GM21576 (cell line): ENCODE results near the gene SORCS3.

ENCODE experiments used
- ATAC-seq: cut with Tn5 transposase; IDR thresholded peaks from one replicate; pipeline ENCODE4 v1.9.1; 2021; ENCODE audit warnings: mild to moderate bottlenecking, moderate library complexity; ENCODE audit not compliant: unreplicated experiment

SORCS3 gene

GRCh38 chr10:104641187-104641936 lies at the start of gene SORCS3:
Gene SORCS3 (plus strand): TSS chr10:104641290.
- ATAC-seq: no peak

GRCh38 chr10:104591441-104591840 lies 49.6 kb upstream of the SORCS3 start:
- no peak for ATAC-seq

- no peak for ATAC-seq
Measured at GRCh38 chr10:104601166-104601565, 39.9 kb upstream of the SORCS3 start.

GRCh38 chr10:104608091-104608828 lies 32.8 kb upstream of the SORCS3 start:
- ATAC-seq: no peak

- no peak for ATAC-seq
Measured at GRCh38 chr10:104612571-104613205, 28.4 kb upstream of the SORCS3 start.

GRCh38 chr10:104613406-104613805 lies 27.7 kb upstream of the SORCS3 start:
- no peak for ATAC-seq

- peak; percentile 72 for ATAC-seq
Measured at GRCh38 chr10:104614245-104614831, 26.8 kb upstream of the SORCS3 start.

- no peak for ATAC-seq
Measured at GRCh38 chr10:104615136-104615535, 26.0 kb upstream of the SORCS3 start.

GRCh38 chr10:104617831-104618230 lies 23.3 kb upstream of the SORCS3 start:
- no peak for ATAC-seq

GRCh38 chr10:104622175-104622574 lies 18.9 kb upstream of the SORCS3 start:
- ATAC-seq: no peak

GRCh38 chr10:104622598-104623209 lies 18.4 kb upstream of the SORCS3 start:
- no peak for ATAC-seq

- no peak for ATAC-seq
Measured at GRCh38 chr10:104630731-104631130, 10.4 kb upstream of the SORCS3 start.

GRCh38 chr10:104631946-104632345 lies 9.1 kb upstream of the SORCS3 start:
- no peak for ATAC-seq

GRCh38 chr10:104638861-104639589 lies 2.1 kb upstream of the SORCS3 start:
- no peak for ATAC-seq

- ATAC-seq: no peak
Measured at GRCh38 chr10:104639590-104640338, 1.3 kb upstream of the SORCS3 start.

- no peak for ATAC-seq
Measured at GRCh38 chr10:104640339-104641186, 527 bp upstream of the SORCS3 start.

- no peak for ATAC-seq
Measured at GRCh38 chr10:104641937-104642657, 1.0 kb downstream of the SORCS3 start.

GRCh38 chr10:104642658-104643302 lies 1.7 kb downstream of the SORCS3 start:
- no peak for ATAC-seq
